GM18519 (cell line): ENCODE measurements around the gene EVA1A.

Experiments
- ATAC-seq: cut with Tn5 transposase; IDR thresholded peaks from one replicate; pipeline ENCODE4 v1.9.1; 2021; ENCODE audit warnings: mild to moderate bottlenecking, moderate library complexity; ENCODE audit not compliant: unreplicated experiment, low FRiP score

The EVA1A gene

DNA sequence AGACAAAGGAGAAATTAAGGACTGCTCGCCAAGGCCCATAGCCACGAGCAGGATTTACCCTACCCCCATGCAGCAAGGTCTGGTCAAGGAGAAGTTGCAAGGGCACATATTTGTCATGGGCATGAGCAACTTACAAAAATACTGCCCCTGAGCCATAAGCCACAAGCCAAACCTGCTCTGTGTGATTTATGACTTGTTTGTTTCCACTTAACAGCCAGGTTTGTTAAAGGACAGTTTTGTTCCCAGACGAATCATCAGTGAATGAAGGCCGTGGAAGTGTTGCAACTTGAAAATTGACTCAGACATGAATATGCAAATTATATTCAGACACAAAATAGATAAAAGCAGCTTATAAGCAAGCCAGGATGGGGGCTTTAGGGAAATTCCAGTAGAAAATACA, 31.3 kb upstream of the EVA1A start:
- no peak for ATAC-seq

DNA sequence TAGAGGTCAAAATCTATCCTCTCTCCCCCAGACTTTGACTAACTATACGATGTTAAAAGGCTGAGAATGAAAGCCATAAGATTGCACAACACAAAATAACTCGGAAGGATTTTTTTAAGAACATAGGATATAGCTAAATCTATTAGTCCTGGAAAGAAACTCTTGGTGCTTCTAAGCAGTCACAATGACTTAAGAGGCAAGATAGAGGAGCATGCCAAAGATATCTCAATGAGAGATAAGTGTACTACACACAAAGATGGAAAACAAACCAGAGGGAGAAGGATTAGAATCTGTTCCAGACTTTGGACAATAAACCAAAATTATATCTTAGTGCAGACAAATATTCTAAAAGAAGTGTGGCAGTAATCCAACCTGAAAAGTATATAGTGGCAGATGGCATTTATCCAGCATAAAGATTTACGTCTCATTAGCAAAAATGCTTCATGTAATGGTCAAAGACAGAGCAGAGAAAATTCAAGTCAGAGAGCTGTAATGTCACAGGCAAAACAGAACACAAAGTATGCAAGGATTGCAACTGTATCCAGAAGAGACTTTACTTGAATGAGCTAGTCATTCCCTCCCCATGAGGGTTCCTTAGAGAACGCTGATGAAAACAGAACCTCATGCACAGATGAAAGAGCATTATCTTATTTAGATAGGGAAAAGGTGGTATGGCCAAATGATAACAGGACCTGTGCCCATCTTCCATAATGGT, 28.8 kb upstream of the EVA1A start:
- ATAC-seq: no peak

- no peak for ATAC-seq
These were observed 27.3 kb upstream of the EVA1A start for GRCh38 chr2:75587954-75588587.

DNA sequence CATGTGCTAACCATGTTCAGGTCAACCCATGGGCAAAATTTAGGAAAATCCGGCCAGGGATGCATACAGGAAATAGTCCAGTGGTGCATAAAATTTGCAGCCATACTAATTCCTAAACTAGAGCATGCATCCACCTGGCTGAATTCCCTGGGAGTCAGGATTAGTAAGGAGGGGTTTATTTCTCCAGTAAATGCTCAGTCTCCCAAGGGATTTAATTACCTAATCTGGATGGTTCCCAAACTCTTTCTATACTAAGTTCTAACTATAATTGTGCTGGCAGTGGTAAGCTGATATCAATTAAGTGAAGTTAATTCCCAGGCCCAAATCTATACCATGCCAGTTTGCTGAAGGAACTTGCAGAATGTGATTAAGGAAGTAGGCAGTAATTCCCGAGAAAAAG, 26.2 kb upstream of the EVA1A start:
- ATAC-seq: no peak

- ATAC-seq: no peak
These were observed 22.1 kb upstream of the EVA1A start for GRCh38 chr2:75582840-75583239.

DNA sequence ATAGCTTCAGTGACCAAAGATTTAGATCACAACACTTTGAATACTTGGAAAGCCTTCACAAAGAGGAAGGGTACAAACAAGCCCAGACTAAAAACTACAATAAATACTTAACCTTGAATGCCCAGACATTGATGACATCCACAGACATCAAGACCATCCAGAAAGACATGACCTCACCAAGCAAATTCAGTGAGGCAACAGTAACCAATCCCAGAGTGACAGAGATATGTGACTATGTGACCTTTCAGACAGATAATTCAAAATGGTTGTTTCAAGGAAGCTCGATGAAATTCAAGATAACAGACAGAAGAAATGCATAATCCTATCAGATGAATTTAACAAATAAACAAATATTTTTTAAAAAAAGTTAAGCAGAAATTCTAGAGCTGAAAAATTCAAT, 19.9 kb upstream of the EVA1A start:
- no peak for ATAC-seq

GRCh38 chr2:75580156-75580555, 19.4 kb upstream of the EVA1A start:
- ATAC-seq: no peak

DNA sequence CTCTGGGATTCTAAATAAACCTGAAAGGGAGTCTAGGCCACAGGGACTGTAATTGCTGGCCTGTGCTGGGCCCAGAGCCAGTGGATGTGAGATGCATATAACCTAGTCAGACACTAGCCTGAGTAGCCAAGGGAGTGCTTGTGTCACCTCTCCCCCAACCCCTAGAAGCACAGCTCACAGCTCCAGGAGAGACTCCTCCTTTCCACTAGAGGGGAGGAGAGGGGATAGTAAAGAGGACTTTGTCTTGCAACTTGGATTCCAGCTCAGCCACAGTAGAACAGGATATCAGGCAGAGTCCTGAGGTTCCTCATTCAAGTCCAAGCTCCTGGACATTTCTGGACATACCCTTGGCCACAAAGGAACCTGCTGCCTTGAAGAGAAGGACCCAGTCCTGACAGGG, 18.4 kb upstream of the EVA1A start:
- no peak for ATAC-seq

GRCh38 chr2:75577280-75577679, 16.5 kb upstream of the EVA1A start:
- no peak for ATAC-seq

GRCh38 chr2:75574106-75574505, 13.4 kb upstream of the EVA1A start:
- no peak for ATAC-seq

DNA sequence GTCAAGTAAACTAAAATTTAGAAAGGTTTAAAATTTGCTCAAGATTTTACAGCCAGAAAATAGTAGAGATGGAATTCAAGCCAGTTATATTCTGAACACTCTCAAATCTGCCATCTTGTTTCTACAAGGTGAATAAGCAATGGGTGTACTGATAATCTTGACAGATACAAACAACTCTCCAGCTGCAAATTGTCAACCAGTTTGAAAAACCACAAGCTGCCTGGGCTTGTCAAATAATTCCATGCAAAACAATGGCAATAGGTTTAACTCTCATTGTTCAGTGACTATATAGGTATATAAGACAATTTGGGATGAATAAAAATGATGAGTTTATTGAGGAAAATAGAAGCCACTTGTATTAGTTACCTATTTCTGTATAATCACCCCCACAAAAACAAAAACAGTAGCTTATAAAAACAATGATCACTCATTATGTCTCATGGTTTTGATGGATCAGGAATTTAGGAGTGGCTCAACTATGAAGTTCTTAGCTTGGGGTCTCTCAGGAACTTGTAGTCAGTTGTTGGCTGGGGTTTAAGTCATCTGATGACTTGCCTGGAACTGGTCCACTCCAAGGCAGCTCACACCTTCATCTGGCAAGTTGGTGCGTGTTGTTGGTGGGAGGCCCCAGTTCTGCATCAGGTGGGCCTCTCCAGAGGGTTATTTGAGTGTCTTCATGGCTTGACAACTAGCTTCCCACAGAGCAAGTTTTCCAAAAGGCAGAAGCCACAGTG, 12.6 kb upstream of the EVA1A start:
- ATAC-seq: no peak

- ATAC-seq: no peak
These were observed 11.1 kb upstream of the EVA1A start for GRCh38 chr2:75571730-75572430.

DNA sequence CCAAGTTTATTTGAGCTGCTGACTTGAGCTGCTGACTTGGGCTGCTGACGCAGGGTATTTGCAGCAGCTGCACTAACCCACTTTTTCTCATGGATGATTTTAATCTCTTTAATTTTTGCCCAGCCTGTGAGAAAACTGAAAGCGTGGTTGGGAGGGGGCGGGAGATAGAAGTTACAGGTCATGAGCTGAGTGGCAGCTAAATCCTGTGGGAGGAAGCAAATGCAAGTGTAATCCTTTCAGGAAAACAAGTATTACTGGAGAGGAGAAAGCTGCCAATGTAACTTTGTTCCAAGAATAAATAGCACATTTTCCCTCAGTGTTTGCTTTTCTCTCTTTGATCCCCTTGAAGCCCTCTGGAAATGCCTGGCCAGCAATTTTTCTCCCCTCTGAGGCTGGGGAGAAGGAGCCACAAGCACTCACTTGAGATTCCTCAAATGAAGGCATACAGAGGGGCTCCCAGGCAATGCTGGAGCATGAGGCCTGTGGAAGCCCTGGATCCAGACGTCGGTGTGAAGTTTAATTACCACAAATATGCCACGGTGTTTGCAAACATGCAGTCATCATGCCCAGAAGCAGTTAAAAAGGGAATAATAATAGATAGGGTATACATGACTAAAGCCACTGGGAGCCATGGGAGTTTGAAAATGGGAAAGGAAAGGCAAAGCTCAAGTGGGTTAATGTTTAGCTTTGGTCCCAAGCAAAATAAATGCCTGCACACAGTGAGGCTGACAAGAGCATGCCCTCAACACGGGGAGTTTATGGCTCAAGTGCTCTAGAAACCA, 10.4 kb upstream of the EVA1A start:
- no peak for ATAC-seq

- no peak for ATAC-seq
These were observed 9.5 kb upstream of the EVA1A start for GRCh38 chr2:75570024-75570947.

- no peak for ATAC-seq
These were observed 8.8 kb upstream of the EVA1A start for GRCh38 chr2:75569546-75569945.

- ATAC-seq: no peak
These were observed 7.4 kb upstream of the EVA1A start for GRCh38 chr2:75568174-75568573.

DNA sequence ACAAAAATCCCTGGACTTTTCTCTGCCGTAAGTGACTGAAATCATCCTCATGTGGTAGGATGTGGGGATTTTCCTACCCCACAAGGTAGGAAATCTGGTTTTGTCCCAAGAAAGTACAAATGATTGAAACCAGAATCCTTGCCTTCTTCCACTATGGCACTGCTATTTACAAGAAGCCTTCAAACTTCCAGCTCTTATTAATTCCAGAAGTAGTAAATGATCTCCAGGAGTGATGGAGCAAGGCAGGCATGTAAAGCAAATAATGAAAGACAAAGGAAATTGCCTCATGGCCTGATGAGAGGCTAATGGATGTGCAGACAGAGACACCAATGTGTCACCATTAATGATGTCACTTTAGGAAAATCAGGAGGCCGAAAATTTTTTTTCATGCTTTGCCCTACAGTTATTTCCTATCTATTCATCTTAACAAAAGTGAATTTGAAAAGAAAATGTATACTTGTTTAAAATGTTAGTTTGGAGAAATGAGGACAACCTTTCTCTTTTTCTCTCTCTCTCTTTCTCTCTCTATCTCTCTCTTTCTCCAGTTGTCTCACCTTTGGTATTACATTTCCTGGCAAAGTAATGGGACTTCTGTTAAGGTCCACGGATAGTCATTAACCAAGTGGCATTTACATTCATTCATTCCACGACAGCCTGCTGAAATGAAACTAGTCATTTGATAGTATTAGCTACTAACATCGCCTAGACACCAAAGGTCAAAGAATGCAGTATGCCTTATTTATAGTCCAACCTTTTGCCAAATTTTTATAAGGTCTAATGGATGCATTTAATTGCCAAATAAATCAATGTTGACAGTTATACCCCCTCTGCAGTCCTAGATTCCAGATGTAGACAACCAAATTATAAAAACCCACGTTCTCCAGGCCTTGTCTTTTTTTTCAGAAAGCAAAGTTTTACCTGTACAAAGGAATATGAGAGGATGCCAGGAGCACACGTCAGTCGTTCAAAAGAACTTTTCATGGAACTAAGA, 5.0 kb upstream of the EVA1A start:
- ATAC-seq: no peak

GRCh38 chr2:75564713-75565359, 4.1 kb upstream of the EVA1A start:
- ATAC-seq: no peak
